Sigmoid colon (tissue), 7 donors: ENCODE results near the gene WDFY2. TPM values are rescaled to one million over a fixed set of nuclear protein-coding genes. Genes with fewer than 3 reads are reported as not detected.

Source experiments
- DNase-seq: peaks from one replicate; pipeline ENCODE4 v3.0.0-alpha.2; 2019
- H3K27ac ChIP-seq, 4 donors: fragments of 200-600 bp; sonication (generic); one replicate each; pipeline ENCODE4 v1.5.1; 2016 to 2019; ENCODE audit warnings: mild to moderate bottlenecking in 1 of 4
- H3K27me3 ChIP-seq, 3 donors: fragments of 200-600 bp; sonication (generic); one replicate each; pipeline ENCODE4 v1.5.1; 2019; ENCODE audit warnings: mild to moderate bottlenecking in 1 of 3
- H3K36me3 ChIP-seq, 4 donors: fragments of 200-600 bp; sonication (generic); one replicate each; pipeline ENCODE4 v1.5.1; 2016 to 2019
- H3K4me1 ChIP-seq, 4 donors: fragments of 200-600 bp; sonication (generic); one replicate each; pipeline ENCODE4 v1.5.1; 2017 to 2019
- H3K4me3 ChIP-seq, 4 donors: fragments of 200-600 bp; sonication (generic); one replicate each; pipeline ENCODE4 v1.5.1; 2017 to 2019; ENCODE audit warnings: mild to moderate bottlenecking in 2 of 4, moderate library complexity in 1 of 4
- H3K9me3 ChIP-seq, 4 donors: fragments of 200-600 bp in 3 of 4; sonication (generic) in 3 of 4; one replicate each; pipeline versions ENCODE4 v1.5.1 to v1.6.1; 2013 to 2019
- CTCF ChIP-seq, 4 experiments: fragments of 450-650 bp in 3 of 4; fragments of 200-600 bp in 1 of 4; IDR thresholded peaks; one replicate each; pipeline ENCODE4 v1.5.1; 2016 to 2019; ENCODE audit warnings: antibody characterized with exemption in 4 of 4, mild to moderate bottlenecking in 3 of 4, moderate library complexity in 2 of 4
- EP300 ChIP-seq, 4 donors: sonication (generic); formaldehyde crosslinking; IDR thresholded peaks; one replicate each; pipeline ENCODE4 v1.6.1; 2017; ENCODE audit warnings: antibody characterized with exemption in 4 of 4
- POLR2A ChIP-seq, 2 donors: fragments of 450-650 bp; IDR thresholded peaks; one replicate each; pipeline ENCODE4 v1.6.1; 2016; ENCODE audit warnings: antibody characterized with exemption in 2 of 2, mild to moderate bottlenecking in 2 of 2, moderate library complexity in 2 of 2
- POLR2AphosphoS5 ChIP-seq, 4 donors: sonication (generic); formaldehyde crosslinking; IDR thresholded peaks; one replicate each; pipeline ENCODE4 v1.6.1; 2017; ENCODE audit warnings: antibody characterized with exemption in 4 of 4
- WGBS, 2 donors: extraction: QIAGEN DNeasy Blood & Tissue Kit; methylation state at CpG; one replicate each; pipeline ENCODE4 v1.1.7; 2013; 5-methylcytosine and 5-hydroxymethylcytosine counted together
- intact Hi-C: fragments of 100-400 bp; cut with DNase I; formaldehyde crosslinking; loops from one replicate; pipeline ENCODE4 v1.15.1; 2023
- polyA plus RNA-seq, 3 donors: library from polyadenylated mRNA; stranded (reverse); fragments of 200-250 nt; gene quantifications; one replicate each; pipeline ENCODE4 v1.2.3, GENCODE V29; 2013
- total RNA-seq, 4 donors: library from RNA; depleted of rRNA; stranded (reverse); fragments of >200 nt; gene quantifications; one replicate each; pipeline ENCODE4 v1.1.0, GENCODE V29; 2016
- donor health status: healthy with polysubstance abuse.
- donor health status: Bipolar disorder and iron deficiency.
- donor health status: healthy.

Gene WDFY2
- total and polyA plus RNA-seq, 7 donors, result 0.60 to 18.3 (median 7.3) TPM

GRCh38 chr13:51804295-51805172 is 220.3 kb downstream of the WDFY2 start:
- Histone ChIP-seq H3K4me3 (peak overlapping the region; percentile 52 to 83 (median 67)), H3K27ac (peak overlapping the region; percentile 91 to 99 (median 97)), H3K9me3 (no peaks in the 10 kb centered on the region), H3K4me1 (peaks cover 0 to 54% (median 45%) of the 10 kb centered on the region in 4 donors), H3K36me3 (no peaks in the 10 kb centered on the region), H3K27me3 (no peaks in the 10 kb centered on the region)
- intact Hi-C loops, result loop anchor here (1.0 to 10.0 kb wide), 4 partner anchors 67 to 1680 kb away; partner anchors contain the start of genes FAM124A and INTS6
- no peak for TF ChIP-seq CTCF (IDR thresholded peaks at IDR 0.05)
- TF ChIP-seq POLR2A (IDR thresholded peaks at IDR 0.05), result no peak
- TF ChIP-seq EP300 (IDR thresholded peaks at IDR 0.05), result no peak
- no peak for TF ChIP-seq POLR2AphosphoS5 (IDR thresholded peaks at IDR 0.05)
- DNase-seq, result peak; percentile 75
- WGBS, 2 donors, result 14 to 20% methylated on average over 31 of the region's 31 CpGs

GRCh38 chr13:51805313-51805712 is 221.1 kb downstream of the WDFY2 start:
- Histone ChIP-seq H3K4me3 (peak overlapping the region in 1 of 4 donors; percentile 83), H3K9me3 (no peaks in the 10 kb centered on the region), H3K27ac (peak overlapping the region; percentile 91 to 99 (median 97)), H3K27me3 (no peaks in the 10 kb centered on the region), H3K36me3 (no peaks in the 10 kb centered on the region), H3K4me1 (peaks cover 0 to 46% (median 39%) of the 10 kb centered on the region in 4 donors)
- TF ChIP-seq POLR2A (IDR thresholded peaks at IDR 0.05), result no peak
- no peak for TF ChIP-seq CTCF (IDR thresholded peaks at IDR 0.05)
- TF ChIP-seq EP300 (IDR thresholded peaks at IDR 0.05), result no peak
- no peak for TF ChIP-seq POLR2AphosphoS5 (IDR thresholded peaks at IDR 0.05)
- DNase-seq, result no peak
- intact Hi-C loops, result loop anchor here (10.0 kb wide), 1 partner anchor 1681 kb away; no protein-coding TSS in a partner anchor
- WGBS, 2 donors, result 88 to 91% methylated on average over 4 of the region's 4 CpGs

GRCh38 chr13:51805925-51806324 is 221.7 kb downstream of the WDFY2 start:
- DNase-seq, result no peak
- Histone ChIP-seq H3K4me3 (no peak overlapping the region), H3K27ac (peak overlapping the region in 2 of 4 donors; percentile 91 to 98), H3K9me3 (no peaks in the 10 kb centered on the region), H3K4me1 (peaks cover 0 to 40% (median 34%) of the 10 kb centered on the region in 4 donors), H3K36me3 (no peaks in the 10 kb centered on the region), H3K27me3 (no peaks in the 10 kb centered on the region)
- WGBS, 2 donors, result 90 to 93% methylated on average over 2 of the region's 2 CpGs
- intact Hi-C loops, result loop anchor here (10.0 kb wide), 1 partner anchor 1681 kb away; no protein-coding TSS in a partner anchor
- TF ChIP-seq POLR2AphosphoS5 (IDR thresholded peaks at IDR 0.05) (no peak), EP300 (IDR thresholded peaks at IDR 0.05) (no peak), CTCF (IDR thresholded peaks at IDR 0.05) (no peak), POLR2A (IDR thresholded peaks at IDR 0.05) (no peak)

- no peaks in the 10 kb centered on the region for H3K27me3 ChIP-seq
- 73 to 74% methylated on average over 2 of the region's 2 CpGs for WGBS, 2 donors
- H3K4me1 ChIP-seq, result peaks cover 0 to 34% (median 27%) of the 10 kb centered on the region in 4 donors
- H3K27ac ChIP-seq, result no peak overlapping the region
- intact Hi-C loops, result loop anchor here (10.0 kb wide), 1 partner anchor 1682 kb away; no protein-coding TSS in a partner anchor
- DNase-seq, result no peak
- TF ChIP-seq EP300 (IDR thresholded peaks at IDR 0.05), result no peak
- TF ChIP-seq CTCF (IDR thresholded peaks at IDR 0.05), result no peak
- no peak for TF ChIP-seq POLR2A (IDR thresholded peaks at IDR 0.05)
- TF ChIP-seq POLR2AphosphoS5 (IDR thresholded peaks at IDR 0.05), result no peak
- H3K9me3 ChIP-seq, result no peaks in the 10 kb centered on the region
- H3K4me3 ChIP-seq, result no peak overlapping the region
- no peaks in the 10 kb centered on the region for H3K36me3 ChIP-seq
Measured at GRCh38 chr13:51806566-51806965, 222.3 kb downstream of the WDFY2 start.
